Renal cortex interstitium (tissue), 11 donors: ENCODE measurements around the gene SLC37A2. TPM values are rescaled to one million over a fixed set of nuclear protein-coding genes. Genes with fewer than 3 reads are reported as not detected.
A peak's percentile ranks its signal among the peaks of the same experiment; 100 is the strongest.

Source experiments
- DNase-seq, 11 donors: peaks; one replicate each; pipeline ENCODE4 v3.0.0-alpha.2; 2013; ENCODE audit warnings: low read depth in 9 of 11, low spot score in 4 of 11; ENCODE audit errors: extremely low read depth in 1 of 11
- polyA plus RNA-seq, 3 donors: library from polyadenylated mRNA; unstranded; fragments of 120-200 nt; gene quantifications; one replicate each; pipeline ENCODE4 v1.2.1, GENCODE V29; 2013; ENCODE audit not compliant: insufficient read length in 3 of 3

SLC37A2 gene
- polyA plus RNA-seq, 3 donors: 0.95 to 3.0 (median 3.0) TPM

GRCh38 chr11:125093502-125093901 lies 30.4 kb downstream of the SLC37A2 start:
- no peak for DNase-seq

- no peak for DNase-seq
These were observed 31.6 kb downstream of the SLC37A2 start for GRCh38 chr11:125094731-125095130.

DNA sequence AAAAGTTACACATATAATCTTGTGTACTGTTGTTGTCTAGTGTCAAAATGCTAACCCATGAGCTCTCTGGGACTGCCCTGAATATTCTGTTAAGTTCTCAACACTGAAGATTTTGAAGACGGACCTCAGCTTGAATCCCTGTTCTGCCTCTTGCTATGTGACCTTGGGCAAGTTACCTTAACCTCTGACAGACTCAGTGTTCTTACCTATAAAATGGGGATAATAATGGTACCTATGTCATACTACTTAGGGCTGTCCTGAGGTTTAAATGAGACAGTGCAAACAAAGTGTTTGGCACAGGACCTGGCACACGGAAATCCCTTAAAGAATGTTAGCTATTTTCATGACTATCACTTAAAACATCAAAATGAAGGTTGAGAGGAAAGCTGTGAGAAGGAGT lies 37.0 kb downstream of the SLC37A2 start:
- DNase-seq: no peak

DNA sequence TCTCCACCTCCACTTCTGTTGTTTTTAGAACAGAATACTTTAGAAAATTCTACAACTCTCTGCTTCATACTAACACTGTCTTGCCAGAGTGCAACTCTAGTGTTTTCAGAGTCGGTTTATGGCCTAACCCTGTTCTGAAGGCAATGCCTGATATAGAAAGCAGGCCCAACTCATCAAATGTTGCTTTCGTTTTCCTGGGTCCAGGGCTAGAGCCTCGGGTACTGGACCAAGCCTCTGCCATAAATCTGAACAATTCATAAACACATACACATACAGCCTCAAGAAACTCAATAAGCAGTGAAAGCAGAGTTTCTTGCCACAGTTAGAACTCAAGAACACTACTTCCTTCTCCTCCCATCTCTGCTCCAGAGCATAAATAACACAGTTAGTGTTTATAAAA lies 38.5 kb downstream of the SLC37A2 start:
- DNase-seq: no peak

GRCh38 chr11:125102025-125102424 lies 38.9 kb downstream of the SLC37A2 start:
- no peak for DNase-seq

- no peak for DNase-seq
These were observed 39.4 kb downstream of the SLC37A2 start for GRCh38 chr11:125102510-125102909.

DNA sequence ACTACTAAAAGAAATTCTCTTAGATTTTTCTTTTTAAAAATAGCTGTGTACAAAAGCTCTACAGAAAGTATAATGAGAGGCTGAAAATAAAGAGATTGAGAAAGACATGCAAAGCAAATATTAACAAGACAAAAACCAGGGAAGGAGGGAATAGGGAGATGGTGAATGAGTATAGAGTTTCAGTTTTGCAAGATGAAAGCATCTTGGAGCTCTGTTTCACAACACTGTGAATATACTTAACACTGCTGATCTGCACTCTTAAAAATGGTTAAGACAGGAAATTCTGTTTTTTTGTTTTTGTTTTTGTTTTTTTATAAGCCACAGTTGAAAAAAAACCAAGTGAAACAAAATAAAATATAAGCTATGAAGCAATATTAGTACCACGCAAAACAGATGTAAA lies 42.8 kb downstream of the SLC37A2 start:
- no peak for DNase-seq

DNA sequence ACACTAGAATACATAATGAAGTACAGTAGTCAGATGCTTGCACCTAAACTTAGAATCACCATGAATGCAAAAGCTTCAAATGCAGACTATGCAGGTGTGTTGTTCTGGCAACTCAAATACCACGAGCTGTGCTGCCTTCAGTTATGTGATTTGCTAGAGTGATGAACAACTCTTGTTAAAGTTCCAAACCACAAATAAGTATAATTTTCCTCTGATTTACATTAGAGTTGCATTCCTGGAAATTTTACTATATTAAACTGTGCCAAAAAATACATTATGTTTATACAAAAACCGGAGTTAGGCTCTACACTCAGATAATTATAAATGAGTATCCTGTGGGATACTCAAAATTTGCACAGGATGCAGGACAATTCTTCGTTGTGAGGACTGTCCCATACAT lies 45.4 kb downstream of the SLC37A2 start:
- DNase-seq: no peak

- DNase-seq: no peak
These were observed 47.4 kb downstream of the SLC37A2 start for GRCh38 chr11:125110506-125110905.

DNA sequence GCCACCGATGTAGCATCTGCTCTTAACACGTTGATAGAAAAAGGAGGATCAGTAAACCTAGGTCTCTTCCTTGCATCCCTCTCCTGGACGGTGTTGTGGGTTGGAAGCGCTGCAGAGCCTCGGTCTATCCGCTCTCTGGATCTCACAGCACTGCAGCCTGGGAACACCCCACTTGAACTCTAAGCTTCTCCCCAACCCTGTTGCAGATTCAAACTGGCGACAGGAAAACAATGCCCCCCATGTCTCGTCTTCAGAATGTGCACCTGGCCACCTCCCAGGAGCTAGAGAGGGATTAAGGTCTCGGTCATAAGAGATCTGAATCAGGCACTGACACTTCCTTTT lies 47.9 kb downstream of the SLC37A2 start:
- peak in 2 of 11 donors; percentile 23 to 28 for DNase-seq

DNA sequence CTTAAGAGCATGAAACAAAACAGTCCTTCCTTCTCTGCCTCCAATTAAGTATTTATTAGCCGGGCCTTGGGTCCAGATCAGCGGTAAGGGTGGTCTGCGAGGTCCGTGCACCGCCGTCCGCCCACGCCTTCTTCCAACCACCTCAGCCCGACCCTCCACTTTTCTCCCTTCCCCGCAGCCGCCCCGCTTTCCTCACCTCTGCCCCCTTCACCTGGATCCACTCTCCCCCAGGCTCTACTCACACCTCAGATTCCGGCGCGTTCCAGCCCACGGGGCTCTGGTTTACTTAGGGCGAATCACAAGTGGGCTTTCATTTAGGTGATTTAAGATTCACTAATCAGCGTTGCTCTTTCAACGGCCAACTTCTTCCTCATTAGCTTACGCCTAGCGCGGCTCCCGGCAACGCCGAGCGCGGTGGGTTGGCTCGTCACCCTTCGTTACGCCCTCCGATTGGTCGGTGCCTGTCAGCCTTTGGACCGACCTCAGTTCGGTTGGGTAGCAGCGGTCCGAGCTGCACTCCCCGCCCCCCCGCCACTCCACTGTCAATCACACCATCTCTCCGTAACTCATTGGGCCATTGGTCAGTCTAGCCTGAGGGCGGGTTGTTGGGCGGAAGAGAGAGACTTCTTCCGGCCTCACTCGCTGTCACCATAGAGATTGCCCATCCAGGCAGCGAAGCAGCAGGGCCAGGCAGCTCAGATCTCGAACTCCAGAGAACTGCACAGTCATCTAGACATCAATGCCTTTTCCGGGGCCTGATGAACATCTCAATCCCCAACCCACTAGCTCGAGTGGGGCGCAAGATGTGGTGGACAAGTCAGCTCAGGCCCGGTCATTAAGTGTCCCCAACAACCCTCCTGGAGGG lies 48.5 kb downstream of the SLC37A2 start, which contains the start of gene TMEM218:
TMEM218 (minus strand) TSS at position 284 of the 865 bp plus-strand sequence. CDS start 9,385 bp downstream, outside the sequence.
- peak; percentile 95 to 99 (median 98) for DNase-seq

- DNase-seq: no peak
These were observed 49.1 kb downstream of the SLC37A2 start for GRCh38 chr11:125112208-125112604.

DNA sequence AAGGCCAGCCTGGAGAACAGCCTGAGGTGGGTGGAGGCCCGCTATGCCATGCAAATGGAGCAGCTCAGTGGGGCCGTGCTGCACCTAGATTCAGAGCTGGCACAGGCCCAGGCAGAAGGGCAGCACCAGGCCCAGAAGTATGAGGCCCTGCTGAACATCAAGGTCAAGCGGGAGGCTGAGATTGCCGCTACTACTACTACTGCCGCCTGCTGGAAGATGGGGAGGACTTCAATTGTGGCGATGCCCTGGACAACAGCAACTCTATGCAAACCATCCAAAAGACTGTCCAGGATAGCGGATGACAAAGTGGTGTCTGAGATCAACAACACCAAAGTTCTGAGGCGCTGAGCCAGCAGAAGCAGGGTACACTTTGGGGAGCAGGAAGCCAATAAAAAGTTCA lies 51.4 kb downstream of the SLC37A2 start:
- no peak for DNase-seq

- DNase-seq: no peak
These were observed 54.3 kb downstream of the SLC37A2 start for GRCh38 chr11:125117429-125117828.

- no peak for DNase-seq
These were observed 60.3 kb downstream of the SLC37A2 start for GRCh38 chr11:125123194-125123946.

- DNase-seq: peak in 1 of 11 donors; percentile 41
These were observed 61.0 kb downstream of the SLC37A2 start for GRCh38 chr11:125123947-125124617.

DNA sequence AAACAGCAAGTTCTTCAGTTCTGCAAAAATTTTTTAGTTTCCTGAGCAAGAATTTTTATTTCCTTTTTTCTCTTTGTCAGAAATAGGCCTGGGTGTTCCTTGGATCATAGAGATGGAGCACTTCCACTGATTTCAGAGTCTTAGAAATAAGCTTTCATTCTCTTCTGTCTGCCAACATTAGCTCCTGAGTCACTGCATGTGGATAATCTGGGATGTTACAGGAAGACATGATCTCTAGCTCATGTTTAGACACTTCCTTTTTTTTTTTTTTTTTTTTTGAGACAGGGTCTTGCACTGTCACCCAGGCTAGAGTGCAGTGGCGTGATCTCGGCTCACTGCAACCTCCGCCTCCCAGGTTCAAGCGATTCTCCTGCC lies 61.5 kb downstream of the SLC37A2 start:
- DNase-seq: no peak

GRCh38 chr11:125128450-125128849 lies 65.3 kb downstream of the SLC37A2 start:
- DNase-seq: no peak

DNA sequence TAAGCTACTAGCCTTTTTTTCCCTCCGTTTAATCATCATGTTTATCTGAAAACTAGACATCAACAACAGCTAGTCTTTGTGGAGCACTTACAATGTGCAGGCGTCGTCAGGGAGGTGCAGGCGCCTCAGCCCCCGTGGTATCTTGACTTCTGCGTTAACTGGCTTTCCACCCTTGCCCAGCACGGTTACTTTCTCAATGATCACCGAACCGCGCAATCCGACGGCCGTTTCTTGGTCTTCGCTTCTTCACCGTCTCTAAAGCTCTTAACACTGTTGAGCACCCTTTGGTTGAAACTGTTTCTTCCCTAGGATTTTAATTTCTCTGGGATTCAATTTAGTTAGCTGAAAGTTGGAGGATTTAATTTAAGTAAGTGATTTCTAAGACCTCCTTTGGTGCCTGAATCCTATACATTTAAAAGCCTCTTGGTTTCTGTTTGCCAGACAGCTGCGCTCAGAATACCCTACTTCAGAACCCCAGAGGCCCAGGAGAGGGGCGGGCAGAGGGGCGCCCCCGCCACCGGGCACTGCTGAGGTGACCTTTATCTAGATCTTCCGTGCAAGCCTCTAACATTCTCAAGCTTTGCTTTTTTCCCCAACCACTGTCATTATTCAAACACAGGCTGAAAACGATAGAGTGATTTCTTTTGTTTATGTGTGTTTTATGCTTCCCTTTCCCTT lies 66.3 kb downstream of the SLC37A2 start:
- no peak for DNase-seq
